GM12875 (cell line): ENCODE data around the gene SLC22A4.

Source experiments
- H3K4me3 ChIP-seq: one replicate; pipeline ENCODE4 v1.5.1; 2011; ENCODE audit warnings: low read depth, low read length, control low read depth
- CTCF ChIP-seq: IDR thresholded peaks from 2 replicates; pipeline ENCODE4 v1.5.1; 2011; ENCODE audit warnings: low read depth, mild to moderate bottlenecking, control low read depth, inconsistent platforms, low read length, moderate library complexity, borderline replicate concordance; ENCODE audit not compliant: insufficient read depth

SLC22A4 gene

GRCh38 chr5:132383984-132384383 lies 89.8 kb downstream of the SLC22A4 start:
- no peak overlapping the region for H3K4me3 ChIP-seq
- no peak for TF ChIP-seq CTCF

- H3K4me3 ChIP-seq, result no peak overlapping the region
- TF ChIP-seq CTCF, result no peak
Observed at GRCh38 chr5:132384506-132385050, 90.4 kb downstream of the SLC22A4 start.

- H3K4me3 ChIP-seq, result no peak overlapping the region
- TF ChIP-seq CTCF, result peak; percentile 67
Observed at GRCh38 chr5:132385326-132386105, 91.3 kb downstream of the SLC22A4 start.

GRCh38 chr5:132386644-132387286 lies 92.6 kb downstream of the SLC22A4 start:
- H3K4me3 ChIP-seq, result no peak overlapping the region

GRCh38 chr5:132387640-132388117 lies 93.5 kb downstream of the SLC22A4 start:
- TF ChIP-seq CTCF, result no peak
- H3K4me3 ChIP-seq, result no peak overlapping the region

More at GRCh38 chr5:132386644-132387286, 92.6 kb downstream of the SLC22A4 start:
- peak; percentile 90 for TF ChIP-seq CTCF

GRCh38 chr5:132388244-132389050 lies 94.3 kb downstream of the SLC22A4 start:
- no peak overlapping the region for H3K4me3 ChIP-seq
- TF ChIP-seq CTCF, result no peak

GRCh38 chr5:132389051-132389331 lies 94.8 kb downstream of the SLC22A4 start:
- no peak for TF ChIP-seq CTCF
- no peak overlapping the region for H3K4me3 ChIP-seq
